SK-MEL-5 (cell line): ENCODE measurements around the gene GBA2. TPM values are rescaled to one million over a fixed set of nuclear protein-coding genes. Genes with fewer than 3 reads are reported as not detected.

ENCODE experiments used
- DNase-seq: peaks from one replicate; pipeline ENCODE4 v3.0.0-alpha.2; 2016; ENCODE audit warnings: low read depth, low spot score
- in situ Hi-C: cut with HindIII; loops from 2 replicates; pipeline ENCODE4 v1.10.0; 2016; ENCODE audit warnings: low sequenced_read_pairs, high pct_unique_total_duplicates, low pct_unique_long_range_greater_than_20kb
- total RNA-seq: library from RNA; depleted of rRNA; stranded (reverse); fragments of >200 nt; shearing (Covaris generic); gene quantifications from 2 replicates; pipeline ENCODE4 v1.2.3, GENCODE V29; 2014

The GBA2 gene
- total RNA-seq, 1 experiment from 2014 or later, result 32.1 TPM

GRCh38 chr9:35771534-35771933 is 22.5 kb upstream of the GBA2 start:
- DNase-seq, result peak; percentile 27
- in situ Hi-C loops, result no loop called here

GRCh38 chr9:35771075-35771433 is 22.0 kb upstream of the GBA2 start:
- in situ Hi-C loops, result no loop called here
- DNase-seq, result no peak

GRCh38 chr9:35769763-35770162 is 20.7 kb upstream of the GBA2 start:
- in situ Hi-C loops, result no loop called here
- no peak for DNase-seq

- in situ Hi-C loops, result no loop called here
- DNase-seq, result no peak
Measured at GRCh38 chr9:35767458-35767857, 18.4 kb upstream of the GBA2 start.

- DNase-seq, result no peak
- in situ Hi-C loops, result no loop called here
Measured at GRCh38 chr9:35766997-35767396, 18.0 kb upstream of the GBA2 start.

- in situ Hi-C loops, result no loop called here
- DNase-seq, result no peak
Measured at GRCh38 chr9:35763803-35764202, 14.8 kb upstream of the GBA2 start.

- in situ Hi-C loops, result no loop called here
- DNase-seq, result no peak
Measured at GRCh38 chr9:35763181-35763580, 14.2 kb upstream of the GBA2 start.

- in situ Hi-C loops, result no loop called here
- DNase-seq, result no peak
Measured at GRCh38 chr9:35760651-35761050, 11.6 kb upstream of the GBA2 start.

- no peak for DNase-seq
- in situ Hi-C loops, result no loop called here
Measured at GRCh38 chr9:35759795-35760194, 10.8 kb upstream of the GBA2 start.

GRCh38 chr9:35758475-35759050 is 9.5 kb upstream of the GBA2 start:
- no peak for DNase-seq
- in situ Hi-C loops, result no loop called here

GRCh38 chr9:35757892-35758275 is 8.9 kb upstream of the GBA2 start:
- DNase-seq, result no peak
- in situ Hi-C loops, result no loop called here

GRCh38 chr9:35757226-35757891 is 8.3 kb upstream of the GBA2 start:
- DNase-seq, result no peak
- in situ Hi-C loops, result no loop called here

GRCh38 chr9:35756275-35757225 is 7.5 kb upstream of the GBA2 start:
- in situ Hi-C loops, result no loop called here
- no peak for DNase-seq

- in situ Hi-C loops, result no loop called here
- DNase-seq, result no peak
Measured at GRCh38 chr9:35755071-35755470, 6.0 kb upstream of the GBA2 start.

GRCh38 chr9:35754264-35754663 is 5.2 kb upstream of the GBA2 start, which contains the start of gene MSMP:
Gene MSMP, minus strand, starts transcription at chr9:35754276. Its CDS starts 147 bp downstream, at chr9:35754129.
- in situ Hi-C loops, result no loop called here
- no peak for DNase-seq

GRCh38 chr9:35753466-35753865 is 4.4 kb upstream of the GBA2 start:
- in situ Hi-C loops, result no loop called here
- DNase-seq, result no peak

GRCh38 chr9:35750256-35750531 is 1.2 kb upstream of the GBA2 start:
- DNase-seq, result no peak
- in situ Hi-C loops, result no loop called here

GRCh38 chr9:35749515-35750255 is 657 bp upstream of the GBA2 start:
- in situ Hi-C loops, result no loop called here
- no peak for DNase-seq
